GM12892 (cell line): Measurements from ENCODE around the gene ANKRD18B.

ENCODE experiments used
- POLR2A ChIP-seq: IDR thresholded peaks from 2 replicates; pipeline ENCODE4 v1.6.1; 2011; ENCODE audit warnings: low read depth, low read length, control low read depth
- POLR2AphosphoS5 ChIP-seq: IDR thresholded peaks from 2 replicates; pipeline ENCODE4 v1.6.1; 2011; ENCODE audit warnings: low read depth, low read length, control low read depth
- TAF1 ChIP-seq: IDR thresholded peaks from 2 replicates; pipeline ENCODE4 v1.6.1; 2011; ENCODE audit warnings: low read depth, mild to moderate bottlenecking, control low read depth, low read length, borderline replicate concordance

- TF ChIP-seq POLR2AphosphoS5: no peak
- no peak for TF ChIP-seq TAF1
- no peak for TF ChIP-seq POLR2A
Measured at GRCh38 chr9:33517373-33517772, 6.7 kb upstream of the ANKRD18B start.
